OCI-LY7 (cell line): Measurements from ENCODE around the gene DHRS1. TPM values are rescaled to one million over a fixed set of nuclear protein-coding genes. Genes with fewer than 3 reads are reported as not detected.

ENCODE experiments used
- BruUV-seq: library from RNA; stranded (reverse); fragments of 400-500 nt; replicated peaks from 2 replicates; lab custom pipeline; 2021; lab: Mats Ljungman, UMichigan
- CTCF ChIA-PET: fragments of 300-600 bp; sonication (Branson Sonifier 250); formaldehyde crosslinking; loops from one replicate; lab custom pipeline; 2022; ENCODE audit warnings: antibody characterized with exemption; ENCODE audit not compliant: unreplicated experiment; lab: Charles Lee
- POLR2A ChIA-PET: fragments of 300-600 bp; sonication (Branson Sonifier 250); formaldehyde crosslinking; loops from one replicate; lab custom pipeline; 2022; ENCODE audit warnings: antibody characterized with exemption; lab: Charles Lee
- DNase-seq: peaks from one replicate; pipeline ENCODE4 v3.0.0-alpha.2; 2015; ENCODE audit warnings: low spot score
- H2AFZ ChIP-seq: fragments of 200-600 bp; sonication (generic), shearing (Covaris generic); 2 replicates; pipeline ENCODE4 v1.6.1; 2014; ENCODE audit warnings: mild to moderate bottlenecking, antibody characterized with exemption, low read length, moderate library complexity
- H3K27ac ChIP-seq: fragments of 200-600 bp; sonication (generic); 2 replicates; pipeline ENCODE4 v1.5.1; 2014; ENCODE audit warnings: mixed run types, low read depth, mild to moderate bottlenecking, moderate library complexity, low read length, inconsistent platforms; ENCODE audit not compliant: poor library complexity, severe bottlenecking
- H3K36me3 ChIP-seq: fragments of 200-600 bp; sonication (generic); 2 replicates; pipeline ENCODE4 v1.6.1; 2014; ENCODE audit warnings: mild to moderate bottlenecking, antibody characterized with exemption, low read length, moderate library complexity, mixed read lengths; ENCODE audit not compliant: insufficient read depth
- H3K4me1 ChIP-seq: fragments of 200-600 bp; sonication (generic); 2 replicates; pipeline ENCODE4 v1.5.1; 2014; ENCODE audit warnings: mild to moderate bottlenecking, low read length; ENCODE audit not compliant: insufficient read depth, poor library complexity, severe bottlenecking
- H3K4me2 ChIP-seq: fragments of 200-600 bp; sonication (generic); 2 replicates; pipeline ENCODE4 v1.6.1; 2014; ENCODE audit warnings: mild to moderate bottlenecking, low read length
- H3K4me3 ChIP-seq: fragments of 200-600 bp; sonication (generic); 2 replicates; pipeline ENCODE4 v1.5.1; 2014; ENCODE audit warnings: mild to moderate bottlenecking, low read depth, low read length; ENCODE audit not compliant: poor library complexity, severe bottlenecking
- H3K79me2 ChIP-seq: fragments of 200-600 bp; sonication (generic); 2 replicates; pipeline ENCODE4 v1.6.1; 2016; ENCODE audit warnings: low read depth, mild to moderate bottlenecking, low read length, moderate library complexity, mixed read lengths; ENCODE audit not compliant: insufficient read depth
- H3K9me2 ChIP-seq: fragments of 200-600 bp; sonication (generic); 2 replicates; pipeline ENCODE4 v1.6.1; 2016; ENCODE audit warnings: mild to moderate bottlenecking, low read length, mixed read lengths; ENCODE audit not compliant: insufficient read depth
- H3K9me3 ChIP-seq: fragments of 200-600 bp; sonication (generic); 2 replicates; pipeline ENCODE4 v1.6.1; 2014; ENCODE audit warnings: mild to moderate bottlenecking, mixed run types, low read length, mixed read lengths
- H4K20me1 ChIP-seq: fragments of 200-600 bp; sonication (generic); 2 replicates; pipeline ENCODE4 v1.6.1; 2014; ENCODE audit warnings: mild to moderate bottlenecking, antibody characterized with exemption, low read length, moderate library complexity, mixed read lengths; ENCODE audit not compliant: insufficient read depth
- CTCF ChIP-seq: fragments of 200-600 bp; sonication (generic); conservative IDR thresholded peaks from 2 replicates; pipeline ENCODE4 v1.5.1; 2014; ENCODE audit warnings: mild to moderate bottlenecking, antibody characterized with exemption, low read length, moderate library complexity, mixed read lengths
- EZH2phosphoT487 ChIP-seq: fragments of 200-600 bp; sonication (generic); IDR thresholded peaks from 2 replicates; pipeline ENCODE4 v1.6.1; 2018; ENCODE audit warnings: low read depth, borderline replicate concordance, mild to moderate bottlenecking, mixed run types, antibody characterized with exemption, low read length, moderate library complexity, mixed read lengths
- intact Hi-C: fragments of 100-400 bp; cut with micrococcal nuclease; formaldehyde crosslinking; loops from one replicate; pipeline ENCODE4 v1.10.0; 2022; ENCODE audit not compliant: unreplicated experiment
- total RNA-seq, 2 experiments: library from RNA; depleted of rRNA in 1 of 2; stranded (reverse); fragments of >200 nt in 1 of 2; shearing (Covaris generic) in 1 of 2; gene quantifications; 2 replicates each; pipeline ENCODE4 v1.2.3, GENCODE V29; 2014 to 2022

DHRS1 gene
- total RNA-seq, 2 experiments from 2014 or later, result 27.4 to 34.9 TPM

- no peak for DNase-seq
- Histone ChIP-seq H3K4me2 (no peak overlapping the region), H4K20me1 (no peaks in the 10 kb centered on the region), H3K4me1 (peaks cover 7% of the 10 kb centered on the region), H3K27ac (no peak overlapping the region), H3K79me2 (no peaks in the 10 kb centered on the region), H3K4me3 (no peak overlapping the region), H3K9me3 (no peaks in the 10 kb centered on the region), H3K36me3 (no peaks in the 10 kb centered on the region), H2AFZ (no peak overlapping the region), H3K9me2 (no peaks in the 10 kb centered on the region)
- intact Hi-C loops, result no loop called here
- no TSS peak for BruUV-seq
- CTCF ChIA-PET, result no interaction called here
- POLR2A ChIA-PET, result no interaction called here
- TF ChIP-seq CTCF (no peak), EZH2phosphoT487 (no peak)
Observed at GRCh38 chr14:24281636-24282035, 17.9 kb downstream of the DHRS1 start.

GRCh38 chr14:24280797-24281460 is 18.7 kb downstream of the DHRS1 start:
- Histone ChIP-seq H3K27ac (no peak overlapping the region), H2AFZ (no peak overlapping the region), H3K79me2 (no peaks in the 10 kb centered on the region), H3K36me3 (no peaks in the 10 kb centered on the region), H4K20me1 (no peaks in the 10 kb centered on the region), H3K4me3 (no peak overlapping the region), H3K4me1 (peaks cover 7% of the 10 kb centered on the region), H3K9me3 (no peaks in the 10 kb centered on the region), H3K9me2 (no peaks in the 10 kb centered on the region), H3K4me2 (no peak overlapping the region)
- DNase-seq, result no peak
- POLR2A ChIA-PET, result interaction anchor here (0.9 kb wide), 1 partner anchor 38 kb away, joined by 3 read pairs; the partner anchor contains the start of gene TINF2
- CTCF ChIA-PET, result interaction anchor here (0.6 to 0.7 kb wide), 2 partner anchors 38 to 145 kb away, joined by 3 read pairs; partner anchors contain the start of gene PSME1
- TF ChIP-seq EZH2phosphoT487, result no peak
- intact Hi-C loops, result no loop called here
- no TSS peak for BruUV-seq

- no peaks in the 10 kb centered on the region for H3K9me2 ChIP-seq
- H3K4me2 ChIP-seq, result no peak overlapping the region
- CTCF ChIA-PET, result interaction anchor here (1.0 kb wide), 1 partner anchor 13 kb away, joined by 5 read pairs; no protein-coding TSS in a partner anchor
- DNase-seq, result peak; percentile 19
- no peaks in the 10 kb centered on the region for H3K79me2 ChIP-seq
- H2AFZ ChIP-seq, result no peak overlapping the region
- no peaks in the 10 kb centered on the region for H4K20me1 ChIP-seq
- peak; percentile 63 for TF ChIP-seq CTCF
- TF ChIP-seq EZH2phosphoT487, result no peak
- BruUV-seq, result no TSS peak
- no peak overlapping the region for H3K4me3 ChIP-seq
- H3K27ac ChIP-seq, result no peak overlapping the region
- H3K36me3 ChIP-seq, result no peaks in the 10 kb centered on the region
- no peaks in the 10 kb centered on the region for H3K9me3 ChIP-seq
- intact Hi-C loops, result no loop called here
- POLR2A ChIA-PET, result interaction anchor here (0.9 kb wide), 1 partner anchor 37 kb away, joined by 3 read pairs; the partner anchor contains the start of gene TINF2
- peaks cover 14% of the 10 kb centered on the region for H3K4me1 ChIP-seq
Observed at GRCh38 chr14:24279301-24280186, 20.0 kb downstream of the DHRS1 start.
